Purkinje cell (primary cell): ENCODE results near the gene ZCWPW1. TPM values are rescaled to one million over a fixed set of nuclear protein-coding genes. Genes with fewer than 3 reads are reported as not detected.

Source experiments
- polyA plus RNA-seq: library from polyadenylated mRNA; unstranded; fragments of >200 nt; fragmentation: Nextera tagmentation; gene quantifications from 2 replicates; pipeline ENCODE4 v1.2.1, GENCODE V29; 2014

ZCWPW1 gene, protein sequence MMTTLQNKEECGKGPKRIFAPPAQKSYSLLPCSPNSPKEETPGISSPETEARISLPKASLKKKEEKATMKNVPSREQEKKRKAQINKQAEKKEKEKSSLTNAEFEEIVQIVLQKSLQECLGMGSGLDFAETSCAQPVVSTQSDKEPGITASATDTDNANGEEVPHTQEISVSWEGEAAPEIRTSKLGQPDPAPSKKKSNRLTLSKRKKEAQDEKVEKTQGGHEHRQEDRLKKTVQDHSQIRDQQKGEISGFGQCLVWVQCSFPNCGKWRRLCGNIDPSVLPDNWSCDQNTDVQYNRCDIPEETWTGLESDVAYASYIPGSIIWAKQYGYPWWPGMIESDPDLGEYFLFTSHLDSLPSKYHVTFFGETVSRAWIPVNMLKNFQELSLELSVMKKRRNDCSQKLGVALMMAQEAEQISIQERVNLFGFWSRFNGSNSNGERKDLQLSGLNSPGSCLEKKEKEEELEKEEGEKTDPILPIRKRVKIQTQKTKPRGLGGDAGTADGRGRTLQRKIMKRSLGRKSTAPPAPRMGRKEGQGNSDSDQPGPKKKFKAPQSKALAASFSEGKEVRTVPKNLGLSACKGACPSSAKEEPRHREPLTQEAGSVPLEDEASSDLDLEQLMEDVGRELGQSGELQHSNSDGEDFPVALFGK
- 8.7 and 9.3 TPM in 2 replicates for polyA plus RNA-seq

GRCh38 chr7:100428199-100428966 lies at the start of gene ZCWPW1:
Gene ZCWPW1 (minus strand): TSS chr7:100428703. CDS start chr7:100420649, 8,054 bp downstream.

DNA sequence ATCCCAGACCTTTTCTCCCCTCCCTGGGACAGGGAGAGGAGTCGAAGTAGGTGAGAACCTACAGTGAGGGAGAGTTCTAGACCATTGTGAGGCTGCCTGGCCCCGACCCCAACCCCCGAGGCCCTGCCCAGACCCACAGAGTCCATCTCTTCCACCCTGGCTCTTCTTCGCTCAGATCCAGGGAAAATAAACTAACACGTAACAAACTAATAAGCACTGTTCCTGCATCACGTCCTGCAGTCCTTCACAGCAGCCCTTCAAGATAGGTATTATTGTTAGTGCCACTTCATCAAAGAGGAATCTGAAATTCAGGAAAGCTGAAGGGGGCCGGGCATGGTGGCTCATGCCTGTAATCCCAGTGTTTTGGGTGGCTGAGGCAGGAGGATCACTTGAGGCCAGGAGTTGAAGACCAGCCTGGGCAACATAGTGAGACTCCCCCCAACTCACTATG lies 35.7 kb upstream of the ZCWPW1 start, which contains the start of gene SPACDR:
Gene SPACDR (minus strand): TSS at position 51 of the 451 bp plus-strand sequence. CDS start 235 bp downstream, outside the sequence.

GRCh38 chr7:100429637-100430492 lies 1.4 kb upstream of the ZCWPW1 start, which contains the start of gene MEPCE:
Gene MEPCE (plus strand): TSS chr7:100429831. CDS start chr7:100430019, 188 bp downstream.

DNA sequence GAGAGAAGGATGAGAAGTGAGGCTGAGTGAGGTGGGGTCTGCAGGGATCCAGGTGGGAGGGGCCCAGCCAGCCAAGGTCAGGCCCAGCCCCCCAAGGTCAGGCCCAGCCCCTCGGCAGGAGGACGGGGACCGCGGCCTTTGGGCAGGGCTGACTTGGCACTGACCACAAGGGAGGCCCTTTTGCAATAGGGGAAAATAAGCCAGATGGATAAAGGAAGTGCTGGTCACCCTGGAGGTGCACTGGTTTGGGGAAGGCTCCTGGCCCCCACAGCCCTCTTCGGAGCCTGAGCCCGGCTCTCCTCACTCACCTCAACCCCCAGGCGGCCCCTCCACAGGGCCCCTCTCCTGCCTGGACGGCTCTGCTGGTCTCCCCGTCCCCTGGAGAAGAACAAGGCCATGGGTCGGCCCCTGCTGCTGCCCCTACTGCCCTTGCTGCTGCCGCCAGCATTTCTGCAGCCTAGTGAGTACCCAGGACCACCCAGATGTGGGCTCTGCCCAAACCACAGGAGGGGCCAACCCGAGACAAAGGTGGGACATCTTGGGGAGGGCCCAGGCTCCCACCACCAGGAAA lies 55.2 kb downstream of the ZCWPW1 start, which contains the start of gene PILRA:
Gene PILRA (plus strand): TSS at position 227 of the 571 bp plus-strand sequence. CDS start 170 bp downstream, at position 397.

GRCh38 chr7:100358027-100358856 lies 70.3 kb downstream of the ZCWPW1 start, which contains the start of gene PILRB:
Gene PILRB (plus strand): TSS chr7:100358117. CDS start chr7:100358303, 186 bp downstream.

Other genes with a start within 250 kb of the ZCWPW1 start
- not detected in 2 replicates for gene PVRIG, start 208.8 kb downstream of the ZCWPW1 start, polyA plus RNA-seq
- 1.0 and 2.3 TPM in 2 replicates for gene SPDYE3, start 121.0 kb downstream of the ZCWPW1 start, polyA plus RNA-seq
- gene PILRB, start 70.6 kb downstream of the ZCWPW1 start, polyA plus RNA-seq = 1.9 and 9.4 TPM in 2 replicates
- gene PILRA, start 55.2 kb downstream of the ZCWPW1 start, polyA plus RNA-seq = 5.6 and 8.2 TPM in 2 replicates
- gene MEPCE, start 1.1 kb upstream of the ZCWPW1 start, polyA plus RNA-seq = 7.8 and 8.8 TPM in 2 replicates
- gene PPP1R35, start 7.8 kb upstream of the ZCWPW1 start, polyA plus RNA-seq = 6.0 and 6.2 TPM in 2 replicates
- 0.66 and 1.3 TPM in 2 replicates for gene SPACDR, start 35.6 kb upstream of the ZCWPW1 start, polyA plus RNA-seq
- gene TSC22D4, start 50.5 kb upstream of the ZCWPW1 start, polyA plus RNA-seq = 2.3 and 2.4 TPM in 2 replicates
- gene NYAP1, start 55.2 kb upstream of the ZCWPW1 start, polyA plus RNA-seq = not detected in 2 replicates
- 12.1 and 14.5 TPM in 2 replicates for gene AGFG2, start 110.5 kb upstream of the ZCWPW1 start, polyA plus RNA-seq
- not detected in 2 replicates for gene SAP25, start 145.2 kb upstream of the ZCWPW1 start, polyA plus RNA-seq
- gene LRCH4, start 157.4 kb upstream of the ZCWPW1 start, polyA plus RNA-seq = 0.34 TPM in 1 of 2 replicates, not detected in the other
- gene FBXO24, start 157.6 kb upstream of the ZCWPW1 start, polyA plus RNA-seq = not detected in 2 replicates
- 0.43 TPM in 1 of 2 replicates, not detected in the other for gene PCOLCE, start 173.7 kb upstream of the ZCWPW1 start, polyA plus RNA-seq
- gene MOSPD3, start 183.8 kb upstream of the ZCWPW1 start, polyA plus RNA-seq = 0.34 and 2.2 TPM in 2 replicates
- gene TFR2, start 212.8 kb upstream of the ZCWPW1 start, polyA plus RNA-seq = 0.17 and 0.55 TPM in 2 replicates
- 15.7 and 21.5 TPM in 2 replicates for gene ACTL6B, start 227.7 kb upstream of the ZCWPW1 start, polyA plus RNA-seq
- 3.3 and 3.8 TPM in 2 replicates for gene GNB2, start 245.0 kb upstream of the ZCWPW1 start, polyA plus RNA-seq